Measurements from ENCODE around the gene CACNA1C.

CACNA1C gene

GRCh38 chr12:2333491-2334195, 280.9 kb downstream of the CACNA1C start:
- no peak for DNase-seq (ENCODE audit: low spot score)
- ChIA-PET CTCF (no interaction called here), POLR2A (ENCODE audit: low non-redundant PET) (no interaction called here)
- no peak overlapping the region for H3K27ac ChIP-seq
- TF ChIP-seq CTCF (conservative IDR thresholded peaks at IDR 0.05; ENCODE audit: low read depth) = no peak

DNA sequence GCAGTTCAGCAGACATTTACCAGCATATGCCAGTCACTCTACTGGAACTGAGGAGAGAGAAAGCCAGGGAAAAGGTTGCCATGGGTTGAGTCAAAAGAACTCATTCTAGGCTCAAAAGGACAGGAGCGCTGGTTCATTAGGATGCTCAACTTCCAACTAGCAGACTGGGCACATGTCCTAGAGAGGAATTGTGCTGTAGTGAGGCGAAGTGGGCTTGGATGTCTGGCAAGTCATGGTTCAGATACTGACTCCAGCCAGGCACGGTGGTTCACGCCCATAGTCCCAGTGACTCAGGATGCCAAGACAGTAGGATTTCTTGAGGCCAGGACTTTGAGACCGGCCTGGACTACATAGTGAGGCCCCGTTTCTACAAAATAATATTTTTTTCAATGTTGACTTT, 281.5 kb downstream of the CACNA1C start:
- ChIA-PET POLR2A (ENCODE audit: low non-redundant PET) (no interaction called here), CTCF (no interaction called here)
- H3K27ac ChIP-seq = no peak overlapping the region
- DNase-seq (ENCODE audit: low spot score) = no peak
- no peak for TF ChIP-seq CTCF (conservative IDR thresholded peaks at IDR 0.05; ENCODE audit: low read depth)

GRCh38 chr12:2334689-2335088, 281.9 kb downstream of the CACNA1C start:
- CTCF ChIA-PET = no interaction called here
- POLR2A ChIA-PET (ENCODE audit: low non-redundant PET) = no interaction called here
- no peak for TF ChIP-seq CTCF (conservative IDR thresholded peaks at IDR 0.05; ENCODE audit: low read depth)

GRCh38 chr12:2335109-2335508, 282.3 kb downstream of the CACNA1C start:
- no peak for DNase-seq (ENCODE audit: low spot score)
- ChIA-PET POLR2A (ENCODE audit: low non-redundant PET) (no interaction called here), CTCF (no interaction called here)
- TF ChIP-seq CTCF (conservative IDR thresholded peaks at IDR 0.05; ENCODE audit: low read depth) = no peak
- H3K27ac ChIP-seq = no peak overlapping the region

More at GRCh38 chr12:2334689-2335088, 281.9 kb downstream of the CACNA1C start:
- no peak overlapping the region for H3K27ac ChIP-seq
- no peak for DNase-seq (ENCODE audit: low spot score)

DNA sequence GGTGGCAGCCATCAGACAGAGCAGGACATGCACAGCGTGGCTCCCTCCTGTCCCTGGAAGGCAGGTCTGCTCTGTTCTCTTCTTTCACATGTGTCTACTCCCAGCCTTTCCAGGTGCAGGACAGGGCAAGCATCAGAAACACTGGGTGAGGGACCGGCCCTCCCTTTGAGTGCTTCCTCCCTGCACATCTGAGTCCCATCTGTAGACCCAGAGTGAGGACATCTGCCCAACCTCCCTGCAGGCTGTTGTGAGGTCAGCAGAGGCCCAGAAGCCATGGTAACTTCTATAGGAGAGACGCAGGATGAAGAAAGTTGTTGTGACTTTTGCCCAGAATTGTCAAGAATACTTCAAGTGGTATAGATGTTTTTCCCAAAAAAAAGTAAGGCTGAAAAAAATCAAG, 282.7 kb downstream of the CACNA1C start:
- POLR2A ChIA-PET (ENCODE audit: low non-redundant PET) = no interaction called here
- TF ChIP-seq CTCF (conservative IDR thresholded peaks at IDR 0.05; ENCODE audit: low read depth) = no peak
- H3K27ac ChIP-seq = no peak overlapping the region
- CTCF ChIA-PET = no interaction called here
- DNase-seq (ENCODE audit: low spot score) = no peak

GRCh38 chr12:2335916-2336315, 283.1 kb downstream of the CACNA1C start:
- ChIA-PET CTCF (interaction anchor here (1.0 kb wide), 1 partner anchor 247 kb away, joined by 3 read pairs; no protein-coding TSS in a partner anchor), POLR2A (ENCODE audit: low non-redundant PET) (no interaction called here)
- TF ChIP-seq CTCF (conservative IDR thresholded peaks at IDR 0.05; ENCODE audit: low read depth) = no peak
- no peak for DNase-seq (ENCODE audit: low spot score)
- H3K27ac ChIP-seq = no peak overlapping the region

Measured in RWPE1 (cell line).